Transverse colon (tissue), 4 donors: ENCODE data around the gene NXPH1. TPM values are rescaled to one million over a fixed set of nuclear protein-coding genes. Genes with fewer than 3 reads are reported as not detected.

Experiments
- DNase-seq: peaks from one replicate; pipeline ENCODE4 v3.0.0-alpha.2; 2019
- H3K27ac ChIP-seq, 4 donors: fragments of 200-600 bp; sonication (generic); 2 replicates each; pipeline ENCODE4 v1.5.1; 2016 to 2018; ENCODE audit warnings: inconsistent platforms in 4 of 4
- H3K27me3 ChIP-seq: fragments of 200-600 bp; sonication (generic); 2 replicates; pipeline ENCODE4 v1.5.1; 2017; ENCODE audit warnings: inconsistent platforms
- H3K36me3 ChIP-seq, 4 donors: fragments of 200-600 bp; sonication (generic); 2 replicates each; pipeline ENCODE4 v1.5.1; 2017 to 2019; ENCODE audit warnings: inconsistent platforms in 4 of 4
- H3K4me1 ChIP-seq, 4 donors: fragments of 200-600 bp; sonication (generic); 2 replicates each; pipeline ENCODE4 v1.5.1; 2017 to 2020; ENCODE audit warnings: inconsistent platforms in 4 of 4
- H3K4me3 ChIP-seq, 4 donors: fragments of 200-600 bp; sonication (generic); 1 replicate in 1 of 4; 2 replicates in 3 of 4; pipeline versions ENCODE4 v1.5.1 to v1.6.1; 2017 to 2019; ENCODE audit warnings: inconsistent platforms in 4 of 4
- H3K9me3 ChIP-seq, 2 donors: fragments of 200-600 bp; sonication (generic); 2 replicates each; pipeline ENCODE4 v1.5.1; 2017 to 2019; ENCODE audit warnings: inconsistent platforms in 2 of 2
- CTCF ChIP-seq, 5 experiments: fragments of 200-600 bp in 3 of 5; fragments of 450-650 bp in 2 of 5; sonication (generic) in 3 of 5; IDR thresholded peaks; 1 replicate in 2 of 5; 2 replicates in 3 of 5; pipeline ENCODE4 v1.5.1; 2016 to 2017; ENCODE audit warnings: antibody characterized with exemption in 5 of 5, inconsistent platforms in 3 of 5, mild to moderate bottlenecking in 2 of 5, moderate library complexity in 1 of 5
- EP300 ChIP-seq: sonication (generic); formaldehyde crosslinking; IDR thresholded peaks from one replicate; pipeline ENCODE4 v1.6.1; 2017; ENCODE audit warnings: antibody characterized with exemption, low read depth
- POLR2A ChIP-seq: fragments of 450-650 bp; IDR thresholded peaks from one replicate; pipeline ENCODE4 v1.6.1; 2016; ENCODE audit warnings: antibody characterized with exemption, mild to moderate bottlenecking, moderate library complexity
- POLR2AphosphoS5 ChIP-seq, 3 donors: sonication (generic); formaldehyde crosslinking; IDR thresholded peaks; one replicate each; pipeline ENCODE4 v1.6.1; 2016; ENCODE audit warnings: antibody characterized with exemption in 3 of 3
- WGBS, 2 donors: methylation state at CpG; one replicate each; pipeline ENCODE4 v1.1.5; 2018; ENCODE audit warnings: low coverage in 1 of 2; 5-methylcytosine and 5-hydroxymethylcytosine counted together
- in situ Hi-C, 4 donors: fragments of 200-750 bp; cut with MboI; loops; one replicate each; pipeline versions ENCODE4 v1.15.0 to v1.15.1; 2017; ENCODE audit warnings: low sequenced_read_pairs in 3 of 4, low pct_ligation_motif_present in 1 of 4, low pct_unique_long_range_greater_than_20kb in 1 of 4
- intact Hi-C: fragments of 100-400 bp; cut with DNase I; formaldehyde crosslinking; loops from one replicate; pipeline ENCODE4 v1.15.1; 2023; ENCODE audit warnings: low total_unique reads
- total RNA-seq, 4 donors: library from RNA; depleted of rRNA; stranded (reverse); fragments of >200 nt; gene quantifications; one replicate each; pipeline ENCODE4 v1.1.0, GENCODE V29; 2016

Gene NXPH1
- total RNA-seq, 4 donors from 2014 or later: not detected

GRCh38 chr7:8762803-8763202, 329.4 kb downstream of the NXPH1 start:
- Histone ChIP-seq H3K27ac (no peak overlapping the region), H3K4me3 (no peak overlapping the region), H3K9me3 (no peaks in the 10 kb centered on the region), H3K36me3 (no peaks in the 10 kb centered on the region), H3K4me1 (no peaks in the 10 kb centered on the region), H3K27me3 (no peaks in the 10 kb centered on the region)
- no peak for DNase-seq
- intact Hi-C loops: no loop called here
- TF ChIP-seq EP300: no peak
- no peak for TF ChIP-seq POLR2A
- no peak for TF ChIP-seq CTCF (IDR thresholded peaks at IDR 0.05)
- no peak for TF ChIP-seq POLR2AphosphoS5 (IDR thresholded peaks at IDR 0.05)
- 67 to 75% methylated on average over 7 to 9 of the region's 9 CpGs for WGBS, 2 donors
- in situ Hi-C loops: no loop called here

- no peak overlapping the region for H3K27ac ChIP-seq
- TF ChIP-seq CTCF (IDR thresholded peaks at IDR 0.05): no peak
- TF ChIP-seq POLR2AphosphoS5 (IDR thresholded peaks at IDR 0.05): no peak
- TF ChIP-seq POLR2A: no peak
- no peak for TF ChIP-seq EP300
- H3K9me3 ChIP-seq: no peaks in the 10 kb centered on the region
- DNase-seq: no peak
- no peaks in the 10 kb centered on the region for H3K27me3 ChIP-seq
- no peaks in the 10 kb centered on the region for H3K36me3 ChIP-seq
- H3K4me1 ChIP-seq: no peaks in the 10 kb centered on the region
- intact Hi-C loops: no loop called here
- H3K4me3 ChIP-seq: no peak overlapping the region
- in situ Hi-C loops: no loop called here
- 58% methylated on average over 3 of the region's 3 CpGs for WGBS, 2 donors
These were observed 332.0 kb downstream of the NXPH1 start for GRCh38 chr7:8765374-8765773.

GRCh38 chr7:8773518-8773917, 340.1 kb downstream of the NXPH1 start:
- H3K36me3 ChIP-seq: no peaks in the 10 kb centered on the region
- no peaks in the 10 kb centered on the region for H3K9me3 ChIP-seq
- TF ChIP-seq POLR2A: no peak
- no peak for DNase-seq
- no peaks in the 10 kb centered on the region for H3K27me3 ChIP-seq
- intact Hi-C loops: no loop called here
- no peaks in the 10 kb centered on the region for H3K4me1 ChIP-seq
- H3K4me3 ChIP-seq: no peak overlapping the region
- in situ Hi-C loops: no loop called here
- no peak overlapping the region for H3K27ac ChIP-seq

- H3K4me1 ChIP-seq: no peaks in the 10 kb centered on the region
- in situ Hi-C loops (no loop called here), intact Hi-C loops (no loop called here)
- H3K4me3 ChIP-seq: no peak overlapping the region
- H3K27ac ChIP-seq: no peak overlapping the region
- no peaks in the 10 kb centered on the region for H3K9me3 ChIP-seq
- no peaks in the 10 kb centered on the region for H3K27me3 ChIP-seq
- TF ChIP-seq EP300 (no peak), CTCF (IDR thresholded peaks at IDR 0.05) (no peak), POLR2AphosphoS5 (IDR thresholded peaks at IDR 0.05) (no peak), POLR2A (no peak)
- H3K36me3 ChIP-seq: no peaks in the 10 kb centered on the region
- 61 to 68% methylated on average over 2 of the region's 2 CpGs for WGBS, 2 donors
- no peak for DNase-seq
These were observed 345.1 kb downstream of the NXPH1 start for GRCh38 chr7:8778459-8778858.

- in situ Hi-C loops (no loop called here), intact Hi-C loops (no loop called here)
- no peaks in the 10 kb centered on the region for H3K4me1 ChIP-seq
- no peaks in the 10 kb centered on the region for H3K36me3 ChIP-seq
- TF ChIP-seq EP300: no peak
- no peak for TF ChIP-seq CTCF (IDR thresholded peaks at IDR 0.05)
- no peak for TF ChIP-seq POLR2AphosphoS5 (IDR thresholded peaks at IDR 0.05)
- TF ChIP-seq POLR2A: no peak
- no peak overlapping the region for H3K4me3 ChIP-seq
- no peaks in the 10 kb centered on the region for H3K27me3 ChIP-seq
- H3K27ac ChIP-seq: no peak overlapping the region
- DNase-seq: no peak
- no peaks in the 10 kb centered on the region for H3K9me3 ChIP-seq
These were observed 347.8 kb downstream of the NXPH1 start for GRCh38 chr7:8781166-8781565.
